HG02870 (cell line): ENCODE measurements around the gene KLHDC1.
"Not testable (repeated sequence)": the region's sequence is repeated elsewhere in the genome, so short reads cannot be mapped to it uniquely, and the experiment has no call there.

Experiments
- ATAC-seq: cut with Tn5 transposase; IDR thresholded peaks from one replicate; pipeline ENCODE4 v1.9.1; 2021; ENCODE audit warnings: mild to moderate bottlenecking, moderate library complexity; ENCODE audit not compliant: unreplicated experiment

The KLHDC1 gene

GRCh38 chr14:49781040-49781439 is 88.1 kb downstream of the KLHDC1 start:
- not testable (repeated sequence) for ATAC-seq

DNA sequence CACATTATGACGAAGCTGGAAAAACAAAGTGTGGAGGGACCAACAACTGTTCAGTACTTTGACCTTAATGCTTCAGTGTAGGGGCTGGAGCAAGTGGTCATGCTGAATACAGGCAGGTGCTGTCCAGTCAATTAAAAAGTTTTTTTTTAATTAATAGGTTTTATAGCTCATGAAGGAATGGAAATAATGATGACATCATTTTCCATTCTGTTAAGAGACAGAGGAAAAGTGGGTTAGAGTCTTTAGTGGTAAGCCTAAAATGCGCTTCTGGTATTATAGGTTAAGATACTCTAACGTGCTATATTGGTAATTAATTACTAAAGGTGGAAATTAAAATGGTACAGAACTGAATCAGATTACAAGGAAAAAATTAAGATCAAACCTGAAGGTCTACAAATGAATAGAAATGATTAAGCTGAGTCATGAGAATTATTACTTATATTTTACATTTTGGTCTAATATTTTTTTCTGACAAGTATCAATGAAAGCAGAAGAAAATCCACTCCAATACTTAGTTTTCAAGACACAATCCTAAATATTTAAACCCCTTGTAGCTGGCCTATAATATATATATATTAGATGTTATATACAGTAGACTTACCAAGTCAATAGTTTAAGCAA is 90.6 kb downstream of the KLHDC1 start:
- no peak for ATAC-seq

DNA sequence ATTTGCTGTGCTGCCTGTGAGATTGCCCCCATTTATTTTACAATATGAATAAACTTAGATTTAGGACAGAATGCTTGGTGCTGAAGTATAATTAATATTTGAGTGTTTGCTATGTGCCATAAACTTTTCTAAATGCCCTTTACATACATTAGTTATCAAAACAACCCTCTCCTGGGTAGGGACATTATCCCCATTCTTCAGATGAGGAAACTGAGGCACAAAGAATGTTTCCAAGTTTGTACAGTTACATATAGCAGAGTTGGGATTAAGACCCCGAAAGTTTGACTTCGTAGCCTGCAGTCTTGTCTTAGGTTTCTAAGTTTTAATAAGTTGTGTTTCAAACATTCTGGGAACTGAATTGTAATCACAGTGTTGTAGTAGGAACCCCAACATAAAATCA is 93.4 kb downstream of the KLHDC1 start:
- ATAC-seq = no peak

DNA sequence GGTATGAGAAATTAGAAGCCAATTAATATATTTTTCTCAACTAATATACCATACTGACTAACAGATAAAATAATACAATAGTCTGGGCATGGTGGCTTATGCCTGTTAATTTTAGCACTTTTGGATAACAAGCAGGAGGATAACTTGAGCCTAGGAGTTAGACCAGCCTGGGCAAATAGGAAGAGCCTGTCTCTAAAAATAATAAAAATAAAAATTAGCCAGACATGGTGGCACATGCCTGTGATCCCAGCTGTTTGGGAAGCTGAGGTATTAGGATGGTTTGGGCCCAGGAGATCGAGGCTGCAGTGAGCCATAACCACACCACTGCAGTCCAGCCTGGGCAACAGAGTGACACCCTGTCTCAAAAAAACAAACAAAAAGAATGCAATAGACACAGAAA is 99.7 kb downstream of the KLHDC1 start:
- no peak for ATAC-seq

GRCh38 chr14:49796025-49796424 is 103.1 kb downstream of the KLHDC1 start:
- no peak for ATAC-seq
